WTC11 (cell line): ENCODE data around the gene MAPKAP1. TPM values are rescaled to one million over a fixed set of nuclear protein-coding genes. Genes with fewer than 3 reads are reported as not detected.
A peak's percentile ranks its signal among the peaks of the same experiment; 100 is the strongest.

Source experiments
- ATAC-seq: fragments of 200-7000 bp; cut with Tn5 transposase; 2 replicates; pipeline ENCODE4 v1.10.0; 2021; ENCODE audit warnings: mild to moderate bottlenecking, moderate library complexity
- CTCF ChIA-PET: fragments of 300-600 bp; sonication (Branson Sonifier 250); formaldehyde crosslinking; loops from one replicate; lab custom pipeline; 2021; ENCODE audit warnings: antibody characterized with exemption; lab: Charles Lee
- POLR2A ChIA-PET: fragments of 350-600 bp; sonication (Branson Sonifier 250); formaldehyde crosslinking; loops from one replicate; lab custom pipeline; 2021; ENCODE audit warnings: antibody characterized with exemption; lab: Charles Lee
- DNase-seq: peaks from one replicate; pipeline ENCODE4 v3.0.0; 2021; ENCODE audit warnings: low spot score
- H3K27ac Mint-ChIP-seq: 2 replicates; pipeline ENCODE4 v1.8.0; 2021; ENCODE audit warnings: mixed read lengths
- H3K27me3 Mint-ChIP-seq: 2 replicates; pipeline ENCODE4 v1.8.0; 2021; ENCODE audit warnings: low read depth, mild to moderate bottlenecking, moderate library complexity, mixed read lengths
- H3K36me3 Mint-ChIP-seq: 2 replicates; pipeline ENCODE4 v1.8.0; 2021; ENCODE audit warnings: mixed read lengths
- H3K4me1 Mint-ChIP-seq: 2 replicates; pipeline ENCODE4 v1.8.0; 2022; ENCODE audit warnings: mixed read lengths
- H3K4me3 Mint-ChIP-seq: 2 replicates; pipeline ENCODE4 v1.8.0; 2021; ENCODE audit warnings: mild to moderate bottlenecking, moderate library complexity, mixed read lengths
- H3K9me3 Mint-ChIP-seq: 2 replicates; pipeline ENCODE4 v1.8.0; 2021; ENCODE audit warnings: mixed read lengths
- AFF4 ChIP-seq: sonication (generic); formaldehyde crosslinking; IDR thresholded peaks from 2 replicates; pipeline ENCODE4 v1.8.1; 2023; ENCODE audit warnings: mild to moderate bottlenecking, missing genetic modification reagents, borderline replicate concordance
- ATF1 ChIP-seq: sonication (generic); formaldehyde crosslinking; IDR thresholded peaks from 2 replicates; pipeline ENCODE4 v1.8.1; 2023; ENCODE audit warnings: mild to moderate bottlenecking, moderate library complexity, missing genetic modification reagents
- CDX4 ChIP-seq: fragments of 250-450 bp; sonication (Bioruptor Pico); IDR thresholded peaks from 2 replicates; pipeline ENCODE4 v1.9.0; 2021; ENCODE audit warnings: moderate library complexity, mild to moderate bottlenecking, inconsistent platforms, borderline replicate concordance
- CTCF ChIP-seq: fragments of 200-600 bp; IDR thresholded peaks from 2 replicates; pipeline ENCODE4 v1.8.0; 2022; ENCODE audit warnings: antibody characterized with exemption
- ERG ChIP-seq: fragments of 250-450 bp; sonication (Bioruptor Pico); IDR thresholded peaks from 2 replicates; pipeline ENCODE4 v1.8.0; 2021; ENCODE audit warnings: mild to moderate bottlenecking
- FOXP4 ChIP-seq: sonication (generic); formaldehyde crosslinking; IDR thresholded peaks from 2 replicates; pipeline ENCODE4 v1.8.0; 2022; ENCODE audit warnings: mild to moderate bottlenecking, missing genetic modification reagents
- IRF2 ChIP-seq: sonication (generic); formaldehyde crosslinking; IDR thresholded peaks from 2 replicates; pipeline ENCODE4 v1.8.0; 2022; ENCODE audit warnings: low read depth, missing genetic modification reagents, borderline replicate concordance
- NFYB ChIP-seq: sonication (generic); formaldehyde crosslinking; conservative IDR thresholded peaks from 2 replicates; pipeline ENCODE4 v1.8.0; 2022; ENCODE audit warnings: low read depth, missing genetic modification reagents
- NR1H2 ChIP-seq: sonication (generic); formaldehyde crosslinking; IDR thresholded peaks from 2 replicates; pipeline ENCODE4 v1.9.0; 2021; ENCODE audit warnings: mild to moderate bottlenecking, moderate library complexity, missing genetic modification reagents
- NR3C1 ChIP-seq: sonication (generic); formaldehyde crosslinking; conservative IDR thresholded peaks from 2 replicates; pipeline ENCODE4 v1.8.1; 2023; ENCODE audit warnings: low read depth, mild to moderate bottlenecking, missing genetic modification reagents
- PRDM15 ChIP-seq: sonication (generic); formaldehyde crosslinking; IDR thresholded peaks from 2 replicates; pipeline ENCODE4 v1.8.0; 2022; ENCODE audit warnings: missing genetic modification reagents
- STAT6 ChIP-seq: sonication (generic); formaldehyde crosslinking; conservative IDR thresholded peaks from 2 replicates; pipeline ENCODE4 v1.8.1; 2023; ENCODE audit warnings: mild to moderate bottlenecking, low read depth, missing genetic modification reagents, moderate library complexity
- USF1 ChIP-seq: sonication (generic); formaldehyde crosslinking; IDR thresholded peaks from 2 replicates; pipeline ENCODE4 v1.8.0; 2022; ENCODE audit warnings: mild to moderate bottlenecking, missing genetic modification reagents
- ZNF219 ChIP-seq: sonication (generic); formaldehyde crosslinking; IDR thresholded peaks from 2 replicates; pipeline ENCODE4 v1.8.0; 2023; ENCODE audit warnings: missing genetic modification reagents, mild to moderate bottlenecking, borderline replicate concordance
- total RNA-seq: library from RNA; stranded (reverse); gene quantifications from 3 replicates; pipeline ENCODE4 v1.2.3, GENCODE V29; 2021

Gene MAPKAP1
- total RNA-seq, 1 experiment from 2014 or later, result 111 TPM

- H3K27me3 Mint-ChIP-seq, result no peaks in the 10 kb centered on the region
- TF ChIP-seq NR3C1 (CRISPR knock-in tag), result no peak
- peak; percentile 39 for TF ChIP-seq CTCF
- H3K36me3 Mint-ChIP-seq, result no peaks in the 10 kb centered on the region
- POLR2A ChIA-PET, result interaction anchor here (0.7 kb wide), 1 partner anchor 10 kb away, joined by 5 read pairs; no protein-coding TSS in a partner anchor
- no peak overlapping the region for H3K4me3 Mint-ChIP-seq
- peak; percentile 81 for ATAC-seq
- CTCF ChIA-PET, result interaction anchor here (1.8 kb wide), 1 partner anchor 73 kb away, joined by 7 read pairs; no protein-coding TSS in a partner anchor
- DNase-seq, result no peak
- peaks cover 47% of the 10 kb centered on the region for H3K4me1 Mint-ChIP-seq
- no peaks in the 10 kb centered on the region for H3K9me3 Mint-ChIP-seq
- peak overlapping the region; percentile 40 for H3K27ac Mint-ChIP-seq
These were observed 75.5 kb downstream of the MAPKAP1 start for GRCh38 chr9:125631391-125632085.

- no peaks in the 10 kb centered on the region for H3K9me3 Mint-ChIP-seq
- ATAC-seq (no peak), DNase-seq (no peak)
- no peaks in the 10 kb centered on the region for H3K27me3 Mint-ChIP-seq
- H3K36me3 Mint-ChIP-seq, result peaks cover 4% of the 10 kb centered on the region
- ChIA-PET CTCF (interaction anchor here (0.8 to 1.8 kb wide), 2 partner anchors 72 to 223 kb away, joined by 3 to 7 read pairs; no protein-coding TSS in a partner anchor), POLR2A (no interaction called here)
- peaks cover 45% of the 10 kb centered on the region for H3K4me1 Mint-ChIP-seq
- H3K4me3 Mint-ChIP-seq, result no peak overlapping the region
- no peak overlapping the region for H3K27ac Mint-ChIP-seq
- TF ChIP-seq CDX4 (CRISPR knock-in tag) (no peak), AFF4 (CRISPR knock-in tag) (no peak), NR1H2 (CRISPR knock-in tag) (no peak), ERG (CRISPR knock-in tag) (no peak), IRF2 (CRISPR knock-in tag) (no peak), STAT6 (CRISPR knock-in tag) (no peak), FOXP4 (CRISPR knock-in tag) (no peak), ZNF219 (CRISPR knock-in tag) (no peak), PRDM15 (CRISPR knock-in tag) (no peak), ATF1 (no peak), USF1 (CRISPR knock-in tag) (no peak), NFYB (CRISPR knock-in tag) (no peak)
These were observed 76.6 kb downstream of the MAPKAP1 start for GRCh38 chr9:125630436-125630835.
